HG02763 (cell line): ENCODE measurements around the gene COG5.
"Not testable (repeated sequence)": the region's sequence is repeated elsewhere in the genome, so short reads cannot be mapped to it uniquely, and the experiment has no call there.

Experiments
- ATAC-seq: cut with Tn5 transposase; IDR thresholded peaks from one replicate; pipeline ENCODE4 v1.9.1; 2021; ENCODE audit warnings: mild to moderate bottlenecking, moderate library complexity; ENCODE audit not compliant: unreplicated experiment

Gene COG5

GRCh38 chr7:107234436-107234835, 329.3 kb downstream of the COG5 start:
- ATAC-seq = no peak

- ATAC-seq = no peak
These were observed 329.7 kb downstream of the COG5 start for GRCh38 chr7:107233981-107234380.

- ATAC-seq = no peak
These were observed 330.5 kb downstream of the COG5 start for GRCh38 chr7:107233174-107233573.

- ATAC-seq = no peak
These were observed 331.1 kb downstream of the COG5 start for GRCh38 chr7:107232568-107233090.

GRCh38 chr7:107230334-107230733, 333.4 kb downstream of the COG5 start:
- no peak for ATAC-seq

GRCh38 chr7:107228291-107228690, 335.4 kb downstream of the COG5 start:
- ATAC-seq = no peak

GRCh38 chr7:107224374-107225223, 339.1 kb downstream of the COG5 start:
- no peak for ATAC-seq

- not testable (repeated sequence) for ATAC-seq
These were observed 342.9 kb downstream of the COG5 start for GRCh38 chr7:107220806-107221205.

- no peak for ATAC-seq
These were observed 343.4 kb downstream of the COG5 start for GRCh38 chr7:107220356-107220755.

GRCh38 chr7:107219563-107220244, 344.0 kb downstream of the COG5 start:
- ATAC-seq = no peak

- ATAC-seq = no peak
These were observed 349.8 kb downstream of the COG5 start for GRCh38 chr7:107213945-107214344.

- no peak for ATAC-seq
These were observed 350.4 kb downstream of the COG5 start for GRCh38 chr7:107213193-107213788.

- no peak for ATAC-seq
These were observed 351.0 kb downstream of the COG5 start for GRCh38 chr7:107212725-107213124.

GRCh38 chr7:107210400-107210799, 353.3 kb downstream of the COG5 start:
- no peak for ATAC-seq

GRCh38 chr7:107209565-107209964, 354.2 kb downstream of the COG5 start:
- no peak for ATAC-seq

- ATAC-seq = no peak
These were observed 355.2 kb downstream of the COG5 start for GRCh38 chr7:107208563-107208962.

- no peak for ATAC-seq
These were observed 355.6 kb downstream of the COG5 start for GRCh38 chr7:107208024-107208521.

GRCh38 chr7:107207459-107207858, 356.3 kb downstream of the COG5 start:
- no peak for ATAC-seq

- no peak for ATAC-seq
These were observed 357.0 kb downstream of the COG5 start for GRCh38 chr7:107206706-107207105.

- no peak for ATAC-seq
These were observed 357.6 kb downstream of the COG5 start for GRCh38 chr7:107206136-107206535.

GRCh38 chr7:107203607-107204006, 360.1 kb downstream of the COG5 start:
- ATAC-seq = no peak
